GM23338 (cell line): ENCODE results near the gene ATP8A2. TPM values are rescaled to one million over a fixed set of nuclear protein-coding genes. Genes with fewer than 3 reads are reported as not detected.
"Not testable (repeated sequence)": the region's sequence is repeated elsewhere in the genome, so short reads cannot be mapped to it uniquely, and the experiment has no call there.

Source experiments
- ATAC-seq: fragments of 200-7000 bp; cut with Tn5 transposase; 3 replicates; pipeline ENCODE4 v1.9.1; 2020
- DNase-seq: peaks from one replicate; pipeline ENCODE4 v3.0.0-alpha.2; 2015; ENCODE audit warnings: low spot score
- H2AFZ ChIP-seq: fragments of 200-600 bp; sonication (generic); 2 replicates; pipeline ENCODE4 v1.8.0; 2016; ENCODE audit warnings: antibody characterized with exemption, mild to moderate bottlenecking, moderate library complexity
- H3F3A ChIP-seq: fragments of 200-600 bp; sonication (generic); replicated peaks from 2 replicates; pipeline ENCODE4 v1.8.0; 2017; ENCODE audit warnings: antibody characterized with exemption, mixed run types, low read depth
- H3K27ac ChIP-seq: fragments of 200-600 bp; sonication (generic); 2 replicates; pipeline ENCODE4 v1.6.1; 2016; ENCODE audit warnings: low read depth
- H3K27me3 ChIP-seq: fragments of 200-600 bp; sonication (generic); 2 replicates; pipeline ENCODE4 v1.8.0; 2016; ENCODE audit warnings: mild to moderate bottlenecking, mixed run types, moderate library complexity; ENCODE audit not compliant: insufficient read depth
- H3K36me3 ChIP-seq: fragments of 200-600 bp; sonication (generic); 2 replicates; pipeline ENCODE4 v1.8.0; 2016; ENCODE audit warnings: mild to moderate bottlenecking; ENCODE audit not compliant: insufficient read depth
- H3K4me1 ChIP-seq: fragments of 200-600 bp; sonication (generic); 2 replicates; pipeline ENCODE4 v1.8.0; 2016; ENCODE audit warnings: mild to moderate bottlenecking, moderate library complexity; ENCODE audit not compliant: insufficient read depth
- H3K4me2 ChIP-seq: fragments of 200-600 bp; sonication (generic); 2 replicates; pipeline ENCODE4 v1.7.1; 2017; ENCODE audit warnings: mixed run types
- H3K4me3 ChIP-seq: fragments of 200-600 bp; sonication (generic); 2 replicates; pipeline ENCODE4 v1.6.1; 2016; ENCODE audit warnings: mixed run types
- H3K79me2 ChIP-seq: fragments of 200-600 bp; sonication (generic); replicated peaks from 2 replicates; pipeline ENCODE4 v1.8.0; 2017; ENCODE audit warnings: mild to moderate bottlenecking; ENCODE audit not compliant: insufficient read depth
- H3K9me2 ChIP-seq: fragments of 200-600 bp; sonication (generic); 2 replicates; pipeline ENCODE4 v1.8.0; 2017; ENCODE audit not compliant: insufficient read depth
- H4K20me1 ChIP-seq: fragments of 200-600 bp; sonication (generic); replicated peaks from 2 replicates; pipeline ENCODE4 v1.8.0; 2017; ENCODE audit warnings: mild to moderate bottlenecking; ENCODE audit not compliant: insufficient read depth
- H3K27ac Mint-ChIP-seq: 2 replicates; pipeline ENCODE4 v1.8.0; 2020; ENCODE audit warnings: inconsistent platforms, mild to moderate bottlenecking, moderate library complexity, mixed read lengths
- H3K27me3 Mint-ChIP-seq: 3 replicates; pipeline ENCODE4 v1.8.0; 2022; ENCODE audit warnings: low read depth, mild to moderate bottlenecking, moderate library complexity, mixed read lengths, inconsistent platforms; ENCODE audit not compliant: insufficient read depth, poor library complexity
- H3K36me3 Mint-ChIP-seq: 3 replicates; pipeline ENCODE4 v1.8.0; 2021; ENCODE audit warnings: low read depth, mild to moderate bottlenecking, inconsistent platforms, moderate library complexity, mixed read lengths
- H3K4me1 Mint-ChIP-seq: 3 replicates; pipeline ENCODE4 v1.8.0; 2020; ENCODE audit warnings: mild to moderate bottlenecking, inconsistent platforms, mixed read lengths
- H3K4me3 Mint-ChIP-seq: 3 replicates; pipeline ENCODE4 v1.8.0; 2021; ENCODE audit warnings: moderate library complexity, mild to moderate bottlenecking, inconsistent platforms, mixed read lengths
- H3K9me3 Mint-ChIP-seq: 3 replicates; pipeline ENCODE4 v1.8.0; 2020; ENCODE audit warnings: moderate library complexity, mild to moderate bottlenecking, inconsistent platforms, mixed read lengths
- ETS1 ChIP-seq: IDR thresholded peaks from 2 replicates; pipeline ENCODE4 v1.6.1; 2016; ENCODE audit warnings: antibody characterized with exemption
- EZH2 ChIP-seq: fragments of 200-600 bp; sonication (generic); IDR thresholded peaks from one replicate; pipeline ENCODE4 v1.8.0; 2017; ENCODE audit warnings: antibody characterized with exemption, mild to moderate bottlenecking, low read depth; ENCODE audit not compliant: unreplicated experiment
- EZH2phosphoT487 ChIP-seq: fragments of 200-600 bp; sonication (generic); IDR thresholded peaks from one replicate; pipeline ENCODE4 v1.8.1; 2018; ENCODE audit warnings: antibody characterized with exemption; ENCODE audit not compliant: unreplicated experiment
- JUNB ChIP-seq: IDR thresholded peaks from one replicate; pipeline ENCODE4 v1.6.1; 2016; ENCODE audit warnings: antibody characterized with exemption; ENCODE audit not compliant: unreplicated experiment
- POLR2AphosphoS5 ChIP-seq: IDR thresholded peaks from 2 replicates; pipeline ENCODE4 v1.6.1; 2016; ENCODE audit warnings: antibody characterized with exemption, low read depth
- ZNF114 ChIP-seq: fragments of 250-450 bp; sonication (Bioruptor Pico); IDR thresholded peaks from 2 replicates; pipeline ENCODE4 v1.5.0; 2020; ENCODE audit warnings: mild to moderate bottlenecking, moderate library complexity
- polyA plus RNA-seq: library from polyadenylated mRNA; unstranded; fragments of >200 nt; fragmentation: Nextera tagmentation; extraction: Ambion mirVana; gene quantifications from 2 replicates; pipeline ENCODE4 v1.2.1, GENCODE V29; 2016
- small RNA-seq: library from RNA; depleted of rRNA; stranded (forward); fragments of <200 nt; gene quantifications from one replicate; pipeline ENCODE3, GENCODE V24; 2014; ENCODE audit warnings: low replicate concordance
- total RNA-seq: library from RNA; depleted of rRNA; stranded (reverse); fragments of >200 nt; shearing (Covaris generic); gene quantifications from 2 replicates; pipeline ENCODE4 v1.2.3, GENCODE V29; 2014; rRNA removed
- TF ChIP-seq, protein P1 (sequence below), 2 experiments: fragments of 200-600 bp in 1 of 2; sonication (generic) in 1 of 2; conservative IDR thresholded peaks; 2 replicates each; pipeline versions ENCODE4 v1.5.1 to v1.6.1; 2016 to 2017; ENCODE audit warnings: antibody characterized with exemption in 2 of 2, low read depth in 2 of 2, mild to moderate bottlenecking in 2 of 2, moderate library complexity in 1 of 2

Gene ATP8A2
- total and polyA plus RNA-seq, 2 experiments from 2014 or later, result 5.7 to 8.8 TPM

DNA sequence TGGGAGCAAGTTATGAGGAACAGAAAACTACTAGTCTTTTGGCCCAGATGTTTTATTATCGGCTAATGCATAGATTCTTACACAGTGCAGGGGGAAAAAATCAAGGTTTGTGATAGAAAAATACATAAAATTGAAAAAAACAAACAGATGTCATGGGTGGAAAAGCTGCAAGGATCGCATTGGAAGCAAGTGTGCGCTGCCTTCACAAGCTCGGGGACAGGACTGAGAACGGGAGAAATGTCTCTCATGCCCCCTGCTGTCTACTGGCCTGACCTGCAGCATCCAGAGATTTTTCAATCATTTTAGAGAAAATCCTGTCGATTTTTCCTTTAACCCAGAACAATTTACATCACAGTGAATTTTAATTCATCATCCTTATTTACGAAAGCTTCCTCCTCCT, 700.6 kb downstream of the ATP8A2 start:
- H4K20me1 ChIP-seq, H3K27ac ChIP-seq, H3K79me2 ChIP-seq, H3K9me3 Mint-ChIP-seq, H2AFZ ChIP-seq, H3K4me2 ChIP-seq, H3K36me3 Mint-ChIP-seq, H3K27me3 ChIP-seq, H3K4me1 Mint-ChIP-seq, H3K9me2 ChIP-seq, H3K27me3 Mint-ChIP-seq, H3K27ac Mint-ChIP-seq, H3K4me1 ChIP-seq, H3F3A ChIP-seq, H3K4me3 ChIP-seq, H3K4me3 Mint-ChIP-seq, H3K36me3 ChIP-seq, DNase-seq: not testable (repeated sequence)
- TF ChIP-seq, protein P1, sequence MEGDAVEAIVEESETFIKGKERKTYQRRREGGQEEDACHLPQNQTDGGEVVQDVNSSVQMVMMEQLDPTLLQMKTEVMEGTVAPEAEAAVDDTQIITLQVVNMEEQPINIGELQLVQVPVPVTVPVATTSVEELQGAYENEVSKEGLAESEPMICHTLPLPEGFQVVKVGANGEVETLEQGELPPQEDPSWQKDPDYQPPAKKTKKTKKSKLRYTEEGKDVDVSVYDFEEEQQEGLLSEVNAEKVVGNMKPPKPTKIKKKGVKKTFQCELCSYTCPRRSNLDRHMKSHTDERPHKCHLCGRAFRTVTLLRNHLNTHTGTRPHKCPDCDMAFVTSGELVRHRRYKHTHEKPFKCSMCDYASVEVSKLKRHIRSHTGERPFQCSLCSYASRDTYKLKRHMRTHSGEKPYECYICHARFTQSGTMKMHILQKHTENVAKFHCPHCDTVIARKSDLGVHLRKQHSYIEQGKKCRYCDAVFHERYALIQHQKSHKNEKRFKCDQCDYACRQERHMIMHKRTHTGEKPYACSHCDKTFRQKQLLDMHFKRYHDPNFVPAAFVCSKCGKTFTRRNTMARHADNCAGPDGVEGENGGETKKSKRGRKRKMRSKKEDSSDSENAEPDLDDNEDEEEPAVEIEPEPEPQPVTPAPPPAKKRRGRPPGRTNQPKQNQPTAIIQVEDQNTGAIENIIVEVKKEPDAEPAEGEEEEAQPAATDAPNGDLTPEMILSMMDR (conservative IDR thresholded peaks at IDR 0.05; ENCODE audit: low read depth in 2 of 2), result peak in 1 of 2 experiments; percentile 60; a peak in 2 of 4 replicates
- peak; percentile 83 for ATAC-seq

GRCh38 chr13:26074706-26075105, 702.9 kb downstream of the ATP8A2 start:
- H3K27ac ChIP-seq, result no peak overlapping the region
- no peaks in the 10 kb centered on the region for H3F3A ChIP-seq
- H3K4me2 ChIP-seq, result no peak overlapping the region
- H2AFZ ChIP-seq, result no peak overlapping the region
- peaks cover 6% of the 10 kb centered on the region for H3K4me1 Mint-ChIP-seq
- TF ChIP-seq POLR2AphosphoS5 (no peak), ZNF114 (CRISPR knock-in tag) (no peak), ETS1 (no peak), JUNB (no peak), EZH2 (no peak), EZH2phosphoT487 (no peak)
- TF ChIP-seq, protein P1 (conservative IDR thresholded peaks at IDR 0.05; ENCODE audit: low read depth in 2 of 2), result no peak; a peak in 1 of 4 replicates
- no peak overlapping the region for H3K4me3 ChIP-seq
- H3K27me3 ChIP-seq, result no peaks in the 10 kb centered on the region
- no peak overlapping the region for H3K4me3 Mint-ChIP-seq
- no peaks in the 10 kb centered on the region for H4K20me1 ChIP-seq
- peaks cover 2% of the 10 kb centered on the region for H3K27me3 Mint-ChIP-seq
- H3K4me1 ChIP-seq, result no peaks in the 10 kb centered on the region
- DNase-seq (no peak), ATAC-seq (peak; percentile 52)
- H3K27ac Mint-ChIP-seq, result no peak overlapping the region
- no peaks in the 10 kb centered on the region for H3K36me3 ChIP-seq
- no peaks in the 10 kb centered on the region for H3K79me2 ChIP-seq
- no peaks in the 10 kb centered on the region for H3K9me2 ChIP-seq
- H3K36me3 Mint-ChIP-seq, result no peaks in the 10 kb centered on the region
- H3K9me3 Mint-ChIP-seq, result no peaks in the 10 kb centered on the region

Small RNA genes lying within 50 kb of the gene (small RNA-seq; reads per million reads assigned to genes)
- not detected for gene RN7SL741P
- gene RNU6-78P, result not detected
- not detected for gene RNY1P3

Other genes with a start within 250 kb of the ATP8A2 start
- gene AMER2, start 199.7 kb upstream of the ATP8A2 start, total RNA-seq, result 0.62 and 0.76 TPM in 2 replicates
- gene AMER2, start 199.7 kb upstream of the ATP8A2 start, polyA plus RNA-seq, result 0.23 and 0.31 TPM in 2 replicates
- gene MTMR6, start 84.5 kb upstream of the ATP8A2 start, total RNA-seq, result 9.5 and 11.5 TPM in 2 replicates
- gene MTMR6, start 84.5 kb upstream of the ATP8A2 start, polyA plus RNA-seq, result 3.4 and 4.6 TPM in 2 replicates
- gene NUP58, start 70.3 kb upstream of the ATP8A2 start, total RNA-seq, result 79.5 and 91.8 TPM in 2 replicates
- gene NUP58, start 70.3 kb upstream of the ATP8A2 start, polyA plus RNA-seq, result 27.6 and 27.7 TPM in 2 replicates